SU-DHL-6 (cell line): ENCODE measurements around the gene IPCEF1.

Experiments used
- H2AFZ ChIP-seq: fragments of 200-600 bp; sonication (generic); 2 replicates; pipeline ENCODE4 v1.6.1; 2014; ENCODE audit warnings: low read depth, mild to moderate bottlenecking, moderate library complexity, mixed read lengths, antibody characterized with exemption, low read length; ENCODE audit not compliant: severe bottlenecking
- H3F3A ChIP-seq: fragments of 200-600 bp; shearing (Covaris generic); 2 replicates; pipeline ENCODE4 v1.6.0; 2016; ENCODE audit warnings: antibody characterized with exemption, mild to moderate bottlenecking; ENCODE audit not compliant: insufficient read depth
- H3K27ac ChIP-seq: fragments of 200-600 bp; sonication (generic); 2 replicates; pipeline ENCODE4 v1.5.1; 2016; ENCODE audit warnings: low read depth, mild to moderate bottlenecking, low read length, moderate library complexity, mixed read lengths
- H3K27me3 ChIP-seq: fragments of 200-600 bp; sonication (generic), shearing (Covaris generic); 2 replicates; pipeline ENCODE4 v1.6.0; 2014; ENCODE audit warnings: mild to moderate bottlenecking, low read length
- H3K36me3 ChIP-seq: fragments of 200-600 bp; sonication (generic); 2 replicates; pipeline ENCODE4 v1.6.1; 2014; ENCODE audit warnings: mild to moderate bottlenecking, low read length, mixed read lengths
- H3K4me2 ChIP-seq: fragments of 300-600, 200-600 bp; shearing (Covaris generic), sonication (generic); 2 replicates; pipeline ENCODE4 v1.6.0; 2014; ENCODE audit warnings: low read length, low read depth, mild to moderate bottlenecking; ENCODE audit not compliant: poor library complexity, severe bottlenecking
- H3K4me3 ChIP-seq: fragments of 200-600 bp; sonication (generic); 2 replicates; pipeline ENCODE4 v1.5.1; 2014; ENCODE audit warnings: antibody characterized with exemption, low read length, mild to moderate bottlenecking, mixed read lengths; ENCODE audit not compliant: insufficient read depth, poor library complexity, severe bottlenecking
- H3K79me2 ChIP-seq: fragments of 200-600 bp; sonication (generic); 2 replicates; pipeline ENCODE4 v1.6.1; 2014; ENCODE audit warnings: mild to moderate bottlenecking, low read length, moderate library complexity; ENCODE audit not compliant: insufficient read depth
- H3K9ac ChIP-seq: fragments of 200-600 bp; sonication (generic); 2 replicates; pipeline ENCODE4 v1.7.0; 2014; ENCODE audit warnings: mild to moderate bottlenecking, low read length
- H3K9me2 ChIP-seq: fragments of 200-600 bp; sonication (generic); replicated peaks from 2 replicates; pipeline ENCODE4 v1.6.1; 2014; ENCODE audit warnings: low read length; ENCODE audit not compliant: insufficient read depth
- H3K9me3 ChIP-seq: fragments of 200-600 bp; sonication (generic); 2 replicates; pipeline ENCODE4 v1.6.1; 2014; ENCODE audit warnings: low read length, mixed read lengths; ENCODE audit not compliant: insufficient read depth
- H4K20me1 ChIP-seq: fragments of 200-600 bp; sonication (generic); 2 replicates; pipeline ENCODE4 v1.6.1; 2014; ENCODE audit warnings: low read depth, mild to moderate bottlenecking, antibody characterized with exemption, low read length, moderate library complexity, mixed read lengths
- EZH2phosphoT487 ChIP-seq: fragments of 200-600 bp; sonication (generic), shearing (Covaris generic); conservative IDR thresholded peaks from 2 replicates; pipeline ENCODE4 v1.6.1; 2018; ENCODE audit warnings: mild to moderate bottlenecking, antibody characterized with exemption, low read length, moderate library complexity, mixed read lengths
- TF ChIP-seq, protein P1 (sequence below): fragments of 200-600 bp; sonication (generic); IDR thresholded peaks from one replicate; pipeline ENCODE4 v1.5.1; 2017; ENCODE audit warnings: antibody characterized with exemption, mild to moderate bottlenecking, low read length, moderate library complexity; ENCODE audit not compliant: insufficient read depth, poor library complexity, severe bottlenecking

Gene IPCEF1

DNA sequence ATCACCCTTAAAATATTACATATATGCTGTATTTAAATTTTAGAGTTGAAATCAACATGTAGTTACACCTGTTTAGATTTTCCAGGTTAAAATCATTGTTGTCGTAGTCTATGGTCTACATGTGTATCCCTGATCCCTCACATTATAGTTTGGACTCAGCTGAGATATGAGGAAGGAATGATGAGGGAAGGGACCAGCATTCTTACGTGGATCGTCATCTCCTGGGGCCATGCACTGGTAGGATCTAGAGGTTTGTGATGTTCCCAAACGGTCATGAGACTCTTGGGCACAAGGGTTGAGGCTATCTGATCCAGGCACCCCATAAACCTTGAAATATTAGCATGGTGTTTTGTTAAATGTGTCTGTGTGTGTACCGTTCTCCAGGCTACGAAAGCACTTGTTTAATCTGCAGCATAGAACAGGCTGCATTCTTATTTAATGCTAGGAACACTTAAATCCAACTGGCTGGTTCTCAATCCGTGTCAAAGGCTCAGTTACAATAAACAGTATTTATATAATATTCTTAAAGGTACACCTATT, 55.4 kb downstream of the IPCEF1 start:
- H3K4me2 ChIP-seq: no peak overlapping the region

DNA sequence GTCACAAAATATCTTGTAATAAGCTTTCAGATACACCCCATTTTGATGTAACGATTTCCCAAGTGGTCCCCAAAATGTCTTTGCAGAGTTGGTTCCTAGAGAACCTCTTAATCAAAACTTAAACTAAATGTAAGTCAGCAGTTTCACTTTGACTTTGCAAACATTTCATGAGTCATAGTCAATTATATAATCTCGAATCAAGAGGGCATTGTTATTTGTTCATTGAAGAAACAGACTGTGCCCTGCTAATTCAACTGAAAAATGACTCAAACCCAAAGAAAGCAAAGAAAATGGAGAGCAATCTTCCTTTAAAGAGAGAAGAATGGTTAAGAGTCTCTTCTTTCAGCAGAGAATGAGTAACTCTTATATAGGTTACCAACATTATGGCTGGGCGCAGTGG, 58.3 kb downstream of the IPCEF1 start:
- Histone ChIP-seq H3K4me3 (no peak overlapping the region), H3K79me2 (no peaks in the 10 kb centered on the region), H3K9me3 (no peaks in the 10 kb centered on the region), H3K4me2 (no peak overlapping the region), H4K20me1 (no peaks in the 10 kb centered on the region), H3K27ac (no peak overlapping the region), H2AFZ (no peak overlapping the region), H3F3A (no peaks in the 10 kb centered on the region), H3K9ac (no peak overlapping the region), H3K36me3 (no peaks in the 10 kb centered on the region), H3K9me2 (no peaks in the 10 kb centered on the region), H3K27me3 (no peaks in the 10 kb centered on the region)
- TF ChIP-seq, protein P1, sequence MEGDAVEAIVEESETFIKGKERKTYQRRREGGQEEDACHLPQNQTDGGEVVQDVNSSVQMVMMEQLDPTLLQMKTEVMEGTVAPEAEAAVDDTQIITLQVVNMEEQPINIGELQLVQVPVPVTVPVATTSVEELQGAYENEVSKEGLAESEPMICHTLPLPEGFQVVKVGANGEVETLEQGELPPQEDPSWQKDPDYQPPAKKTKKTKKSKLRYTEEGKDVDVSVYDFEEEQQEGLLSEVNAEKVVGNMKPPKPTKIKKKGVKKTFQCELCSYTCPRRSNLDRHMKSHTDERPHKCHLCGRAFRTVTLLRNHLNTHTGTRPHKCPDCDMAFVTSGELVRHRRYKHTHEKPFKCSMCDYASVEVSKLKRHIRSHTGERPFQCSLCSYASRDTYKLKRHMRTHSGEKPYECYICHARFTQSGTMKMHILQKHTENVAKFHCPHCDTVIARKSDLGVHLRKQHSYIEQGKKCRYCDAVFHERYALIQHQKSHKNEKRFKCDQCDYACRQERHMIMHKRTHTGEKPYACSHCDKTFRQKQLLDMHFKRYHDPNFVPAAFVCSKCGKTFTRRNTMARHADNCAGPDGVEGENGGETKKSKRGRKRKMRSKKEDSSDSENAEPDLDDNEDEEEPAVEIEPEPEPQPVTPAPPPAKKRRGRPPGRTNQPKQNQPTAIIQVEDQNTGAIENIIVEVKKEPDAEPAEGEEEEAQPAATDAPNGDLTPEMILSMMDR: no peak
- TF ChIP-seq EZH2phosphoT487: no peak

More for the DNA sequence above, 55.4 kb downstream of the IPCEF1 start:
- Histone ChIP-seq H3K79me2 (no peaks in the 10 kb centered on the region), H3K9me2 (no peaks in the 10 kb centered on the region), H4K20me1 (no peaks in the 10 kb centered on the region), H3K36me3 (no peaks in the 10 kb centered on the region), H3K4me3 (no peak overlapping the region), H3K9me3 (no peaks in the 10 kb centered on the region), H3K27me3 (no peaks in the 10 kb centered on the region), H3K9ac (no peak overlapping the region), H3K27ac (no peak overlapping the region), H2AFZ (no peak overlapping the region), H3F3A (no peaks in the 10 kb centered on the region)
- no peak for TF ChIP-seq EZH2phosphoT487
- TF ChIP-seq, protein P1: no peak

DNA sequence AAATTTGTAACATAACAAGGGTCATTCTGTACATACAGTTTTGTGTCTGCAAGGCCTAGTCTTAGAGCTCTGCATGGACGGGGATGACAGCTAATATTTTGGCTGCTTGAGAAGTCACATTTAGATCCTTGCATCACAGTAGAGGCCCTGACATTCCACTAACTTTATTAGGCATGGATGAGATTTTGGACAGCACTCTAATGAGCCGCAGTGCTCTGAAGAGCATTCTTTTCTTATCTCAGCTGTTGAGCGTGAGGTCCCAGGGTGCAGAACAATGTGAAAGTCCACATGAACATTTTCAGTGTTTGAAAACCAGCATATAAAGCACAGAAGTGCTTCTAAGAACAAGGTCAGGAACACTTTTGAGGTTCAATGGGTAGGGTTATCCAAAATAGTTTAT, 58.9 kb downstream of the IPCEF1 start:
- H3K4me3 ChIP-seq: no peak overlapping the region
- no peaks in the 10 kb centered on the region for H3K9me2 ChIP-seq
- H4K20me1 ChIP-seq: no peaks in the 10 kb centered on the region
- H3K79me2 ChIP-seq: no peaks in the 10 kb centered on the region
- H3K9ac ChIP-seq: no peak overlapping the region
- H3K4me2 ChIP-seq: no peak overlapping the region
- TF ChIP-seq EZH2phosphoT487: no peak
- TF ChIP-seq, protein P1: no peak
- no peak overlapping the region for H2AFZ ChIP-seq
- H3K27ac ChIP-seq: no peak overlapping the region
- H3K27me3 ChIP-seq: no peaks in the 10 kb centered on the region
- H3F3A ChIP-seq: no peaks in the 10 kb centered on the region
- no peaks in the 10 kb centered on the region for H3K36me3 ChIP-seq
- H3K9me3 ChIP-seq: no peaks in the 10 kb centered on the region
